Measurements from ENCODE around the gene KIF1C. TPM values are rescaled to one million over a fixed set of nuclear protein-coding genes. Genes with fewer than 3 reads are reported as not detected.
A peak's percentile ranks its signal among the peaks of the same experiment; 100 is the strongest.

KIF1C gene
- total and polyA plus RNA-seq, 4 donors, result 10.4 to 62.2 (median 36.8) TPM

DNA sequence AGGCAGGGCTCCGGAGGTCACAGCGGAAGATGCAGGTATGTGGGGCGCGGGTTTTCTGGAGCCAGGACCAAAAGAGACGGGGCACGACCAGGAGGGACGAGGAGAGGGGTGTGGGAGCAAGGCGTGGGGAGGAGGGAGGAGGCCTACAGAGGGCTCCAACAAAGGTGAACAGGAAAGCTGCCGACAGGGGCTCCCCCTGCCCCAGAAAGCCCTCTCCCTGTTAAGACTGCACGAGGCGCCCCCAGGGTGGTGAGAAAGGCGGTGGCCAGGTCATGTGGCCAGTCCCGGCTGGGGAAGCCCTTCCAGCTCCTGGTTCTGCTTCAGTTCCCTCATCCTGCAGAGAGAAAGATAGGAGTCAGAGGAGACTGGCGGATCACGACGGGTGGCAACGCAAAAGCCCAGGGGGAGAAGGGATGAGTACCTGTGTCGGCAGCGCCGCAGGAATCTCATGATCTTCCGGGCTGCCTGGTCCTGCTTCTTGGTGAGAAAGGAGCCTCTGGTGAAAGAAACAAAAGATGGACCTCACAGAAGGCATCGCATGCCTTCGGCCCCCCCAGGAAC lies 29.2 kb upstream of the KIF1C start:
- Histone ChIP-seq H3K4me1 (ENCODE audit: control insufficient read depth in 4 of 4, insufficient read depth in 4 of 4, low read length in 3 of 4) (peaks cover 7 to 52% (median 32%) of the 10 kb centered on the region in 4 donors), H3K36me3 (ENCODE audit: control insufficient read depth in 4 of 4, insufficient read depth in 3 of 4, low read depth in 1 of 4, low read length in 3 of 4) (peaks cover 0 to 6% (median 4%) of the 10 kb centered on the region in 4 donors), H3K27ac (ENCODE audit: low read depth in 1 of 2, low read length in 2 of 2) (peak overlapping the region; percentile 97 to 99), H3K4me3 (ENCODE audit: low read depth in 1 of 3, low read length in 3 of 3) (peak overlapping the region; percentile 41 to 73 (median 71)), H3K9me3 (ENCODE audit: control insufficient read depth in 4 of 4, low read length in 3 of 4) (no peaks in the 10 kb centered on the region), H3K9ac (ENCODE audit: low read depth in 1 of 2, low read length in 2 of 2) (peak overlapping the region; percentile 36 to 84), H3K27me3 (ENCODE audit: control insufficient read depth in 4 of 4, insufficient read depth in 4 of 4, low read length in 3 of 4) (no peaks in the 10 kb centered on the region)
- no peak for DNase-seq (ENCODE audit: low spot score)
- TF ChIP-seq HNF4G (IDR thresholded peaks at IDR 0.05) (no peak), YY1 (IDR thresholded peaks at IDR 0.05) (no peak), FOXA2 (IDR thresholded peaks at IDR 0.05) (no peak)
- TF ChIP-seq, protein P1, sequence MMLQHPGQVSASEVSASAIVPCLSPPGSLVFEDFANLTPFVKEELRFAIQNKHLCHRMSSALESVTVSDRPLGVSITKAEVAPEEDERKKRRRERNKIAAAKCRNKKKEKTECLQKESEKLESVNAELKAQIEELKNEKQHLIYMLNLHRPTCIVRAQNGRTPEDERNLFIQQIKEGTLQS (IDR thresholded peaks at IDR 0.05), result no peak
- TF ChIP-seq, protein P2, sequence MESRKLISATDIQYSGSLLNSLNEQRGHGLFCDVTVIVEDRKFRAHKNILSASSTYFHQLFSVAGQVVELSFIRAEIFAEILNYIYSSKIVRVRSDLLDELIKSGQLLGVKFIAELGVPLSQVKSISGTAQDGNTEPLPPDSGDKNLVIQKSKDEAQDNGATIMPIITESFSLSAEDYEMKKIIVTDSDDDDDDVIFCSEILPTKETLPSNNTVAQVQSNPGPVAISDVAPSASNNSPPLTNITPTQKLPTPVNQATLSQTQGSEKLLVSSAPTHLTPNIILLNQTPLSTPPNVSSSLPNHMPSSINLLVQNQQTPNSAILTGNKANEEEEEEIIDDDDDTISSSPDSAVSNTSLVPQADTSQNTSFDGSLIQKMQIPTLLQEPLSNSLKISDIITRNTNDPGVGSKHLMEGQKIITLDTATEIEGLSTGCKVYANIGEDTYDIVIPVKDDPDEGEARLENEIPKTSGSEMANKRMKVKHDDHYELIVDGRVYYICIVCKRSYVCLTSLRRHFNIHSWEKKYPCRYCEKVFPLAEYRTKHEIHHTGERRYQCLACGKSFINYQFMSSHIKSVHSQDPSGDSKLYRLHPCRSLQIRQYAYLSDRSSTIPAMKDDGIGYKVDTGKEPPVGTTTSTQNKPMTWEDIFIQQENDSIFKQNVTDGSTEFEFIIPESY (IDR thresholded peaks at IDR 0.05), result no peak
- TF ChIP-seq, protein P3, sequence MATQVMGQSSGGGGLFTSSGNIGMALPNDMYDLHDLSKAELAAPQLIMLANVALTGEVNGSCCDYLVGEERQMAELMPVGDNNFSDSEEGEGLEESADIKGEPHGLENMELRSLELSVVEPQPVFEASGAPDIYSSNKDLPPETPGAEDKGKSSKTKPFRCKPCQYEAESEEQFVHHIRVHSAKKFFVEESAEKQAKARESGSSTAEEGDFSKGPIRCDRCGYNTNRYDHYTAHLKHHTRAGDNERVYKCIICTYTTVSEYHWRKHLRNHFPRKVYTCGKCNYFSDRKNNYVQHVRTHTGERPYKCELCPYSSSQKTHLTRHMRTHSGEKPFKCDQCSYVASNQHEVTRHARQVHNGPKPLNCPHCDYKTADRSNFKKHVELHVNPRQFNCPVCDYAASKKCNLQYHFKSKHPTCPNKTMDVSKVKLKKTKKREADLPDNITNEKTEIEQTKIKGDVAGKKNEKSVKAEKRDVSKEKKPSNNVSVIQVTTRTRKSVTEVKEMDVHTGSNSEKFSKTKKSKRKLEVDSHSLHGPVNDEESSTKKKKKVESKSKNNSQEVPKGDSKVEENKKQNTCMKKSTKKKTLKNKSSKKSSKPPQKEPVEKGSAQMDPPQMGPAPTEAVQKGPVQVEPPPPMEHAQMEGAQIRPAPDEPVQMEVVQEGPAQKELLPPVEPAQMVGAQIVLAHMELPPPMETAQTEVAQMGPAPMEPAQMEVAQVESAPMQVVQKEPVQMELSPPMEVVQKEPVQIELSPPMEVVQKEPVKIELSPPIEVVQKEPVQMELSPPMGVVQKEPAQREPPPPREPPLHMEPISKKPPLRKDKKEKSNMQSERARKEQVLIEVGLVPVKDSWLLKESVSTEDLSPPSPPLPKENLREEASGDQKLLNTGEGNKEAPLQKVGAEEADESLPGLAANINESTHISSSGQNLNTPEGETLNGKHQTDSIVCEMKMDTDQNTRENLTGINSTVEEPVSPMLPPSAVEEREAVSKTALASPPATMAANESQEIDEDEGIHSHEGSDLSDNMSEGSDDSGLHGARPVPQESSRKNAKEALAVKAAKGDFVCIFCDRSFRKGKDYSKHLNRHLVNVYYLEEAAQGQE (IDR thresholded peaks at IDR 0.05), result no peak
- WGBS, result 16% methylated on average over 23 of the region's 23 CpGs

DNA sequence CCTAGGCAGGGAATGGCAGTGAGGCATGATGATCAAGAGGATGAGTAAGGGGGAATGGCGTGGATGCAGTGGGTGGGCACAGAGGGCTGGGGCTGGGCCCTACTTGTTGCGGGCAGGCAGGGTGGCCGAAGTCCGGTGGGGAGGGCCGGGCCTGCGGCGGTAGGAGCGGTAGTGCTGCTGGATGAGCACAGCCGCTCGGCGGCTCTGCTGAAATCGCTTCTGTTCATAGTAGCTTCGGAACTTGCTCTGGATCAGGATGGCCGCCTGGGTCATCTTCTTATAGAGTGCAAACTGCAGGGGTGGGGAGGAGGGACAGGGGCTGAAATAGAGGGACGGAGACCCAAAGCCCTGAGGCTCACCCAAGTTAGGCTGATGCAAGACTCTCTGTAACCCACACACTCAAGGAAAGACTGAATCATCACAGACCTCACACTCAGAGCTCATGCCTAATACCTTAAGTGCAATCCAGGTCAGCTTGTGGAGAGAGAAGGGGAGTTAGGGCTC lies 28.7 kb upstream of the KIF1C start:
- Histone ChIP-seq H3K27ac (ENCODE audit: low read depth in 1 of 2, low read length in 2 of 2) (peak overlapping the region; percentile 97 to 99), H3K9ac (ENCODE audit: low read depth in 1 of 2, low read length in 2 of 2) (peak overlapping the region in 1 of 2 donors; percentile 84), H3K4me1 (ENCODE audit: control insufficient read depth in 4 of 4, insufficient read depth in 4 of 4, low read length in 3 of 4) (peaks cover 7 to 52% (median 33%) of the 10 kb centered on the region in 4 donors), H3K27me3 (ENCODE audit: control insufficient read depth in 4 of 4, insufficient read depth in 4 of 4, low read length in 3 of 4) (no peaks in the 10 kb centered on the region), H3K4me3 (ENCODE audit: low read depth in 1 of 3, low read length in 3 of 3) (peak overlapping the region; percentile 41 to 73 (median 71)), H3K9me3 (ENCODE audit: control insufficient read depth in 4 of 4, low read length in 3 of 4) (no peaks in the 10 kb centered on the region), H3K36me3 (ENCODE audit: control insufficient read depth in 4 of 4, insufficient read depth in 3 of 4, low read depth in 1 of 4, low read length in 3 of 4) (peaks cover 3 to 6% (median 4%) of the 10 kb centered on the region in 4 donors)
- no peak for DNase-seq (ENCODE audit: low spot score)
- WGBS, result 35% methylated on average over 15 of the region's 15 CpGs
- TF ChIP-seq RAD21 (IDR thresholded peaks at IDR 0.05) (no peak), GABPA (IDR thresholded peaks at IDR 0.05 in 1 of 2, conservative IDR thresholded peaks at IDR 0.05 in 1 of 2) (no peak), JUND (IDR thresholded peaks at IDR 0.05) (peak; percentile 30 to 32)

DNA sequence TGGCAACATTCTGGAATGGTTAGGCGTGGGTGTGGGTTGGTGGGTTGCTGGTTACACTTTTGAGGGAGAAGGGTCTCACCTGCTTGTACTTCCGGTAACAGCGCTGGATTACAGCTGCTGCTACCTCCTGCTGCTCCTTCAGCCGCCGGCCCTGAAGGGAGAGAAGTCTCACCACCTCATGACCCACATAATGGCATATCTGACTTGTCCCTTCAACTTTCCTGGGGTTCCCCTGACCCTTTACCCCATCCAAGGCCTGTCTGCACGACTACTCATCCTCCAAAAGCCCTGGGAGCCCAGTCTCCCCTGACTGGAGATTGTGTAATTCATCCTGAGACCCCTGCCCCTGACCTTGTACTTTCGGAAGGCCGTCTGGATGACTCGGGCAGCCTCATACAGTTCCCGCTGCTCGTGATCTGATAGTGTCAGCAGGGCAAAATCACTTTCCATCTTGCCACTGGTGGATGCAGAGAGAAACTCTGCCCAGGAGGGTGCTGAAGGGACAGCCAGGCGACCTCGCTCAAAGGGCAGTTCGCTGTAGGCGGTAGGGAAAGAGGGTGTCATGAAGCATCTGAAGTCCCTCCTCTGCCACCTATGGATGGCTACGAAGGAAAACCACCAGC lies 28.1 kb upstream of the KIF1C start:
- peaks cover 7 to 52% (median 33%) of the 10 kb centered on the region in 4 donors for H3K4me1 ChIP-seq (ENCODE audit: control insufficient read depth in 4 of 4, insufficient read depth in 4 of 4, low read length in 3 of 4)
- H3K27me3 ChIP-seq (ENCODE audit: control insufficient read depth in 4 of 4, insufficient read depth in 4 of 4, low read length in 3 of 4), result no peaks in the 10 kb centered on the region
- peak overlapping the region in 1 of 2 donors; percentile 84 for H3K9ac ChIP-seq (ENCODE audit: low read depth in 1 of 2, low read length in 2 of 2)
- H3K9me3 ChIP-seq (ENCODE audit: control insufficient read depth in 4 of 4, low read length in 3 of 4), result no peaks in the 10 kb centered on the region
- peak overlapping the region in 2 of 3 donors; percentile 41 to 71 for H3K4me3 ChIP-seq (ENCODE audit: low read depth in 1 of 3, low read length in 3 of 3)
- H3K27ac ChIP-seq (ENCODE audit: low read depth in 1 of 2, low read length in 2 of 2), result peak overlapping the region; percentile 97 to 99
- 36% methylated on average over 16 of the region's 16 CpGs for WGBS
- no peak for DNase-seq (ENCODE audit: low spot score)
- H3K36me3 ChIP-seq (ENCODE audit: control insufficient read depth in 4 of 4, insufficient read depth in 3 of 4, low read depth in 1 of 4, low read length in 3 of 4), result peaks cover 3 to 6% (median 6%) of the 10 kb centered on the region in 4 donors
- TF ChIP-seq, protein P4, sequence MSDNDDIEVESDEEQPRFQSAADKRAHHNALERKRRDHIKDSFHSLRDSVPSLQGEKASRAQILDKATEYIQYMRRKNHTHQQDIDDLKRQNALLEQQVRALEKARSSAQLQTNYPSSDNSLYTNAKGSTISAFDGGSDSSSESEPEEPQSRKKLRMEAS (IDR thresholded peaks at IDR 0.05), result no peak
- TF ChIP-seq FOXA1 (IDR thresholded peaks at IDR 0.05) (no peak), JUND (IDR thresholded peaks at IDR 0.05) (peak in 1 of 2 donors; percentile 84), FOXA2 (IDR thresholded peaks at IDR 0.05) (no peak), SP1 (IDR thresholded peaks at IDR 0.05) (peak; percentile 44), HNF4A (conservative IDR thresholded peaks at IDR 0.05) (peak; percentile 80 to 92), RXRA (IDR thresholded peaks at IDR 0.05) (peak; percentile 47 to 73), EGR1 (IDR thresholded peaks at IDR 0.05; ENCODE audit: low read depth in 2 of 2) (no peak), YY1 (IDR thresholded peaks at IDR 0.05) (peak; percentile 30), HNF4G (IDR thresholded peaks at IDR 0.05) (peak; percentile 46), RAD21 (IDR thresholded peaks at IDR 0.05) (peak in 1 of 2 donors; percentile 42), GABPA (IDR thresholded peaks at IDR 0.05 in 1 of 2, conservative IDR thresholded peaks at IDR 0.05 in 1 of 2) (no peak)
- TF ChIP-seq, protein P1 (IDR thresholded peaks at IDR 0.05), result no peak
- TF ChIP-seq, protein P5, sequence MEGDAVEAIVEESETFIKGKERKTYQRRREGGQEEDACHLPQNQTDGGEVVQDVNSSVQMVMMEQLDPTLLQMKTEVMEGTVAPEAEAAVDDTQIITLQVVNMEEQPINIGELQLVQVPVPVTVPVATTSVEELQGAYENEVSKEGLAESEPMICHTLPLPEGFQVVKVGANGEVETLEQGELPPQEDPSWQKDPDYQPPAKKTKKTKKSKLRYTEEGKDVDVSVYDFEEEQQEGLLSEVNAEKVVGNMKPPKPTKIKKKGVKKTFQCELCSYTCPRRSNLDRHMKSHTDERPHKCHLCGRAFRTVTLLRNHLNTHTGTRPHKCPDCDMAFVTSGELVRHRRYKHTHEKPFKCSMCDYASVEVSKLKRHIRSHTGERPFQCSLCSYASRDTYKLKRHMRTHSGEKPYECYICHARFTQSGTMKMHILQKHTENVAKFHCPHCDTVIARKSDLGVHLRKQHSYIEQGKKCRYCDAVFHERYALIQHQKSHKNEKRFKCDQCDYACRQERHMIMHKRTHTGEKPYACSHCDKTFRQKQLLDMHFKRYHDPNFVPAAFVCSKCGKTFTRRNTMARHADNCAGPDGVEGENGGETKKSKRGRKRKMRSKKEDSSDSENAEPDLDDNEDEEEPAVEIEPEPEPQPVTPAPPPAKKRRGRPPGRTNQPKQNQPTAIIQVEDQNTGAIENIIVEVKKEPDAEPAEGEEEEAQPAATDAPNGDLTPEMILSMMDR (IDR thresholded peaks at IDR 0.05; ENCODE audit: low read depth, low read length, missing input control), result no peak
